ENCODE data around the gene PACS2. TPM values are rescaled to one million over a fixed set of nuclear protein-coding genes. Genes with fewer than 3 reads are reported as not detected.
"Not testable (repeated sequence)": the region's sequence is repeated elsewhere in the genome, so short reads cannot be mapped to it uniquely, and the experiment has no call there.

PACS2 gene
- total and polyA plus RNA-seq, 3 donors from 2014 or later: 99.2 to 174 (median 167) TPM

GRCh38 chr14:105287249-105288102 is 27.1 kb upstream of the PACS2 start:
- no peaks in the 10 kb centered on the region for H3K36me3 ChIP-seq (ENCODE audit: low read depth, missing control alignments)
- no peak overlapping the region for H3K27ac ChIP-seq
- no peaks in the 10 kb centered on the region for H3K9me3 ChIP-seq
- no peaks in the 10 kb centered on the region for H3K4me1 ChIP-seq
- TF ChIP-seq CTCF (IDR thresholded peaks at IDR 0.05) (no peak), POLR2A (IDR thresholded peaks at IDR 0.05) (no peak)
- H3K27me3 ChIP-seq: no peaks in the 10 kb centered on the region
- DNase-seq: no peak
- intact Hi-C loops (cut with DNase I; ENCODE audit: low total_unique reads): loop anchor here (10.0 kb wide), 1 partner anchor 83 kb away; no protein-coding TSS in a partner anchor
- H3K4me3 ChIP-seq: no peak overlapping the region
- 84 to 87% methylated on average over 24 of the region's 24 CpGs for WGBS, 2 donors

DNA sequence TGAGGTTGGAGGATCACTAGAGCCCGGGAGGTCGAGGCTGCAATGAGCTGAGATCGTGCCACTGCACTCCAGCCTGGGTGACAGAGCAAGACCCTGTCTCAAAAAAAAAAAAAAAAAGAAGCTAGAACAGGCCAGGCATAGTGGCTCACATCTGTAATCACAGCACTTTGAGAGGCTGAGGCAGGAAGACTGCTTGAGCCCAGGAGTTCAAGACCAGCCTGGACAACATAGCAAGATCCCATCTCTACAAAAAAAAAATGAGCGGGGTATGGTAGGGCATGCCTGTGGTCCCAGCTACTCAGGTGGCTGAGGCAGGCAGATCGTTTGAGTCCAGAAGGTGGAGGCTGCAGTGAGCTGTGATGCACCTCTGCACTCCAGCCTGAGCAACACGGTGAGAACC is 25.6 kb upstream of the PACS2 start:
- H3K27me3 ChIP-seq; H3K36me3 ChIP-seq (ENCODE audit: low read depth, missing control alignments); H3K9me3 ChIP-seq; H3K27ac ChIP-seq; H3K4me1 ChIP-seq; H3K4me3 ChIP-seq; DNase-seq: not testable (repeated sequence)
- 90 to 91% methylated on average over 6 of the region's 6 CpGs for WGBS, 2 donors
- intact Hi-C loops (cut with DNase I; ENCODE audit: low total_unique reads): loop anchor here (10.0 kb wide), 1 partner anchor 84 kb away; no protein-coding TSS in a partner anchor

DNA sequence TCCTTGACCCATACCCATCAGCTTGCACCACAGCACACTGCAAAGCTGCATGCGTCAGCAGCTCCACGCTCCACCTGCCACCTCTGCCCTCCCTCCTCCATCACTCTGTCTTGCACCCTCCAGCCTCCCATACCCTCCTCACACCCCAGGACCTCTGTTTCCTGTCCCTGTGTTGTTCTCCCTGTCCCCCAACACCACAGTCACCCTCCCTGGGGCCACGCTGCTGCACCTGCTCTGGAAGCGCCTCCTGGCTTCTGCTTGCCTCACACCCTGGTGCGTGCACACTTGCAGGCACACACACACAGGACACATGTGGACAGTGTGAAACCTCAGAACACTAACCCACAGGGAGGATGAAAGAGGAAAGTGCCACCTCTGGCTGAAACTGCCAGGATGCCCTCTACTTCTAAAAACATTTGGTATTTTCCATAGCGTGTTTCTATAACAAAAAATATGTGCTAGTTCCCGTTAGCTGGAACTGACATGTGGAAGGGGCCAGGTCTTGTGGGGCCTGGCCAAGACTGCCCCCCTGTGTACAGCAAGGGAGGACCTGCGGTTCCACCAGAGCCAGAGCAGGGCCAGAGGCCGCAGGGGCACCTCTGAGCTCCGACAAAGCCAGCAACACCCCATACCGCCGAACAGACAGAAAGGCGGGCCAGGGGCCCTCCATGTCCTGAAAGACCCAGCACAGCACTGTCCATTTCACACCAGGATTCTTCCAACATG is 23.8 kb upstream of the PACS2 start:
- peaks cover 7% of the 10 kb centered on the region for H3K4me1 ChIP-seq
- H3K27ac ChIP-seq: no peak overlapping the region
- H3K9me3 ChIP-seq: no peaks in the 10 kb centered on the region
- no peak for TF ChIP-seq CTCF (IDR thresholded peaks at IDR 0.05)
- no peak for TF ChIP-seq POLR2A (IDR thresholded peaks at IDR 0.05)
- no peak overlapping the region for H3K4me3 ChIP-seq
- DNase-seq: no peak
- intact Hi-C loops (cut with DNase I; ENCODE audit: low total_unique reads): no loop called here
- no peaks in the 10 kb centered on the region for H3K36me3 ChIP-seq (ENCODE audit: low read depth, missing control alignments)
- 75 to 79% methylated on average over 13 of the region's 13 CpGs for WGBS, 2 donors
- no peaks in the 10 kb centered on the region for H3K27me3 ChIP-seq

- WGBS, 2 donors: 81 to 87% methylated on average over 20 to 26 of the region's 26 CpGs
- no peaks in the 10 kb centered on the region for H3K36me3 ChIP-seq (ENCODE audit: low read depth, missing control alignments)
- intact Hi-C loops (cut with DNase I; ENCODE audit: low total_unique reads): no loop called here
- no peak overlapping the region for H3K27ac ChIP-seq
- H3K4me3 ChIP-seq: no peak overlapping the region
- H3K4me1 ChIP-seq: peaks cover 7% of the 10 kb centered on the region
- no peaks in the 10 kb centered on the region for H3K9me3 ChIP-seq
- DNase-seq: no peak
- H3K27me3 ChIP-seq: no peaks in the 10 kb centered on the region
- TF ChIP-seq CTCF (IDR thresholded peaks at IDR 0.05) (no peak), POLR2A (IDR thresholded peaks at IDR 0.05) (no peak)
These were observed 21.5 kb upstream of the PACS2 start for GRCh38 chr14:105292826-105293711.

All from testis (tissue), 3 donors.